HEK293 (cell line): ENCODE results near the gene IL20RA.

Experiments used
- CTCF ChIA-PET: fragments of 350-600 bp; formaldehyde crosslinking; extraction: SDS; loops from one replicate; lab custom pipeline; 2021; ENCODE audit warnings: antibody characterized with exemption; lab: Yijun Ruan, JAX
- POLR2A ChIA-PET: fragments of 300-600 bp; formaldehyde crosslinking; extraction: SDS; loops from one replicate; lab custom pipeline; 2020; ENCODE audit warnings: antibody characterized with exemption, inconsistent platforms; lab: Yijun Ruan, JAX
- H3K27ac ChIP-seq: fragments of 200-500 bp; sonication (Bioruptor generic); 2 replicates; pipeline ENCODE4 v1.5.1; 2014; ENCODE audit warnings: low read depth, low read length, control low read depth, inconsistent platforms; ENCODE audit errors: extremely low read depth
- H3K36me3 ChIP-seq, 2 experiments: fragments of 200-500 bp in 1 of 2; sonication (Bioruptor generic) in 1 of 2; 1 replicate in 1 of 2; 2 replicates in 1 of 2; pipeline ENCODE4 v1.5.1; 2014 to 2017; ENCODE audit warnings: inconsistent platforms in 2 of 2, low read length in 2 of 2; ENCODE audit not compliant: control insufficient read depth in 2 of 2, insufficient read depth in 1 of 2
- H3K4me1 ChIP-seq: fragments of 200-500 bp; sonication (Bioruptor generic); 2 replicates; pipeline ENCODE4 v1.5.1; 2014; ENCODE audit warnings: mild to moderate bottlenecking, low read length, inconsistent platforms; ENCODE audit not compliant: control insufficient read depth, insufficient read depth
- H3K4me3 ChIP-seq: 2 replicates; pipeline ENCODE4 v1.5.1; 2011; ENCODE audit warnings: low read depth, mild to moderate bottlenecking, control low read depth, low read length, moderate library complexity
- H3K9me3 ChIP-seq: fragments of 200-500 bp; sonication (Bioruptor generic); 2 replicates; pipeline ENCODE4 v1.5.1; 2014; ENCODE audit warnings: low read depth, low read length, inconsistent platforms; ENCODE audit not compliant: control insufficient read depth, insufficient read depth
- BCL6B ChIP-seq: fragments of 450-650 bp; formaldehyde crosslinking; IDR thresholded peaks from 2 replicates; pipeline ENCODE4 v1.5.1; 2017; ENCODE audit warnings: missing biosample characterization, missing genetic modification characterization
- KLF1 ChIP-seq: fragments of 450-650 bp; formaldehyde crosslinking; IDR thresholded peaks from 2 replicates; pipeline ENCODE4 v1.5.1; 2016; ENCODE audit warnings: missing biosample characterization, missing genetic modification characterization
- PRDM10 ChIP-seq: fragments of 450-650 bp; formaldehyde crosslinking; IDR thresholded peaks from 2 replicates; pipeline ENCODE4 v1.5.1; 2016; ENCODE audit warnings: missing biosample characterization, missing genetic modification characterization
- TSHZ1 ChIP-seq: fragments of 450-650 bp; formaldehyde crosslinking; IDR thresholded peaks from 2 replicates; pipeline ENCODE4 v1.5.1; 2016; ENCODE audit warnings: missing biosample characterization, missing genetic modification characterization, borderline replicate concordance
- ZBTB8A ChIP-seq: fragments of 450-650 bp; formaldehyde crosslinking; IDR thresholded peaks from 2 replicates; pipeline ENCODE4 v1.5.1; 2016; ENCODE audit warnings: missing biosample characterization, missing genetic modification characterization
- ZFP41 ChIP-seq: fragments of 450-650 bp; formaldehyde crosslinking; IDR thresholded peaks from 2 replicates; pipeline ENCODE4 v1.5.1; 2016; ENCODE audit warnings: missing biosample characterization, missing genetic modification characterization, borderline replicate concordance
- ZNF132 ChIP-seq: fragments of 450-650 bp; formaldehyde crosslinking; IDR thresholded peaks from 2 replicates; pipeline ENCODE4 v1.5.1; 2017; ENCODE audit warnings: missing biosample characterization, missing genetic modification characterization, borderline replicate concordance
- ZNF555 ChIP-seq: fragments of 450-650 bp; formaldehyde crosslinking; conservative IDR thresholded peaks from 2 replicates; pipeline ENCODE4 v1.5.1; 2017; ENCODE audit warnings: missing biosample characterization, mild to moderate bottlenecking, missing genetic modification characterization, inconsistent platforms
- ZNF561 ChIP-seq: fragments of 450-650 bp; IDR thresholded peaks from 2 replicates; pipeline ENCODE4 v1.5.1; 2018; ENCODE audit warnings: missing biosample characterization, missing genetic modification characterization, borderline replicate concordance
- ZNF580 ChIP-seq: fragments of 450-650 bp; formaldehyde crosslinking; IDR thresholded peaks from 2 replicates; pipeline ENCODE4 v1.5.1; 2016; ENCODE audit warnings: missing biosample characterization, missing genetic modification characterization
- ZNF585B ChIP-seq: fragments of 450-650 bp; formaldehyde crosslinking; IDR thresholded peaks from 2 replicates; pipeline ENCODE4 v1.5.1; 2016; ENCODE audit warnings: missing biosample characterization, missing genetic modification characterization
- ZNF639 ChIP-seq: fragments of 450-650 bp; formaldehyde crosslinking; IDR thresholded peaks from 2 replicates; pipeline ENCODE4 v1.5.1; 2016; ENCODE audit warnings: missing biosample characterization, missing genetic modification characterization
- ZNF785 ChIP-seq: fragments of 450-650 bp; formaldehyde crosslinking; IDR thresholded peaks from 2 replicates; pipeline ENCODE4 v1.5.1; 2016; ENCODE audit warnings: missing biosample characterization, missing genetic modification characterization
- ZNF792 ChIP-seq: fragments of 450-650 bp; formaldehyde crosslinking; IDR thresholded peaks from 2 replicates; pipeline ENCODE4 v1.5.1; 2016; ENCODE audit warnings: missing biosample characterization, missing genetic modification characterization

IL20RA gene

GRCh38 chr6:137051790-137052472 lies 7.2 kb upstream of the IL20RA start:
- TF ChIP-seq TSHZ1 (tag by site-specific recombination) (no peak), ZFP41 (tag by site-specific recombination) (no peak), ZNF561 (tag by site-specific recombination) (no peak), ZNF639 (no peak), ZBTB8A (tag by site-specific recombination) (no peak), ZNF132 (tag by site-specific recombination) (no peak), KLF1 (tag by site-specific recombination) (no peak)
- CTCF ChIA-PET = interaction anchor here (0.6 kb wide), 1 partner anchor 193 kb away, joined by 6 read pairs; no protein-coding TSS in a partner anchor
- POLR2A ChIA-PET = no interaction called here

GRCh38 chr6:137049095-137049494 lies 4.3 kb upstream of the IL20RA start:
- no peak for TF ChIP-seq ZNF785 (tag by site-specific recombination)
- no peak for TF ChIP-seq ZNF585B
- no peak for TF ChIP-seq ZNF792
- TF ChIP-seq BCL6B (tag by site-specific recombination) = peak; percentile 71; the same call in 1 of the 2 replicates
- TF ChIP-seq ZNF555 (tag by site-specific recombination) = no peak
- no peak for TF ChIP-seq PRDM10 (tag by site-specific recombination)
- TF ChIP-seq ZNF580 (tag by site-specific recombination) = 0 out of 2 replicates have a peak, but pooled peaks have one; percentile 17
- Histone ChIP-seq H3K36me3 (no peaks in the 10 kb centered on the region), H3K4me1 (no peaks in the 10 kb centered on the region), H3K9me3 (no peaks in the 10 kb centered on the region), H3K27ac (no peak overlapping the region), H3K4me3 (no peak overlapping the region)
- ChIA-PET CTCF (no interaction called here), POLR2A (no interaction called here)

More at GRCh38 chr6:137051790-137052472, 7.2 kb upstream of the IL20RA start:
- Histone ChIP-seq H3K27ac (no peak overlapping the region), H3K36me3 (no peaks in the 10 kb centered on the region), H3K4me1 (no peaks in the 10 kb centered on the region), H3K4me3 (no peak overlapping the region), H3K9me3 (no peaks in the 10 kb centered on the region)
